Muscle layer of colon (tissue), 2 donors: ENCODE results near the gene LATS2.
A peak's percentile ranks its signal among the peaks of the same experiment; 100 is the strongest.

Experiments
- H3K27ac ChIP-seq: one replicate; pipeline ENCODE4 v1.7.0; 2013; ENCODE audit warnings: low read depth, mild to moderate bottlenecking, low read length, moderate library complexity
- H3K27me3 ChIP-seq, 2 donors: one replicate each; pipeline ENCODE4 v1.7.0; 2013; ENCODE audit warnings: low read length in 2 of 2, mild to moderate bottlenecking in 2 of 2; ENCODE audit not compliant: insufficient read depth in 2 of 2, control insufficient read depth in 1 of 2
- H3K36me3 ChIP-seq: one replicate; pipeline ENCODE4 v1.7.0; 2013; ENCODE audit warnings: mild to moderate bottlenecking, low read length; ENCODE audit not compliant: insufficient read depth
- H3K4me1 ChIP-seq: one replicate; pipeline ENCODE4 v1.7.0; 2013; ENCODE audit warnings: mild to moderate bottlenecking, low read length; ENCODE audit not compliant: insufficient read depth
- H3K4me3 ChIP-seq, 2 donors: one replicate each; pipeline ENCODE4 v1.7.0; 2013; ENCODE audit warnings: low read length in 2 of 2, low read depth in 1 of 2, mild to moderate bottlenecking in 1 of 2, moderate library complexity in 1 of 2
- H3K9ac ChIP-seq: one replicate; pipeline ENCODE4 v1.7.0; 2013; ENCODE audit warnings: low read length
- H3K9me3 ChIP-seq: one replicate; pipeline ENCODE4 v1.7.0; 2013; ENCODE audit warnings: mild to moderate bottlenecking, low read length
- donor health status: abdominal sarcoma.
- donor health status: Adenocarcinoma of cecum.

The LATS2 gene

GRCh38 chr13:21012211-21012610 lies 49.2 kb downstream of the LATS2 start:
- no peak overlapping the region for H3K4me3 ChIP-seq
- peaks cover 63% of the 10 kb centered on the region for H3K4me1 ChIP-seq
- H3K27ac ChIP-seq, result no peak overlapping the region
- H3K9me3 ChIP-seq, result no peaks in the 10 kb centered on the region
- no peaks in the 10 kb centered on the region for H3K27me3 ChIP-seq
- no peak overlapping the region for H3K9ac ChIP-seq
- no peaks in the 10 kb centered on the region for H3K36me3 ChIP-seq

GRCh38 chr13:21011378-21011777 lies 50.0 kb downstream of the LATS2 start:
- H3K9ac ChIP-seq, result no peak overlapping the region
- peaks cover 62% of the 10 kb centered on the region for H3K4me1 ChIP-seq
- H3K9me3 ChIP-seq, result no peaks in the 10 kb centered on the region
- no peaks in the 10 kb centered on the region for H3K36me3 ChIP-seq
- H3K27me3 ChIP-seq, result no peaks in the 10 kb centered on the region
- no peak overlapping the region for H3K27ac ChIP-seq
- H3K4me3 ChIP-seq, result no peak overlapping the region

GRCh38 chr13:21010621-21011020 lies 50.8 kb downstream of the LATS2 start:
- H3K9ac ChIP-seq, result no peak overlapping the region
- peaks cover 66% of the 10 kb centered on the region for H3K4me1 ChIP-seq
- H3K4me3 ChIP-seq, result no peak overlapping the region
- H3K9me3 ChIP-seq, result no peaks in the 10 kb centered on the region
- H3K27ac ChIP-seq, result no peak overlapping the region
- H3K36me3 ChIP-seq, result no peaks in the 10 kb centered on the region
- H3K27me3 ChIP-seq, result no peaks in the 10 kb centered on the region

GRCh38 chr13:21009036-21009435 lies 52.4 kb downstream of the LATS2 start:
- Histone ChIP-seq H3K4me3 (no peak overlapping the region), H3K27ac (no peak overlapping the region), H3K9ac (no peak overlapping the region), H3K36me3 (no peaks in the 10 kb centered on the region), H3K9me3 (no peaks in the 10 kb centered on the region), H3K27me3 (no peaks in the 10 kb centered on the region), H3K4me1 (peaks cover 60% of the 10 kb centered on the region)

- H3K9me3 ChIP-seq, result no peaks in the 10 kb centered on the region
- H3K4me1 ChIP-seq, result peaks cover 50% of the 10 kb centered on the region
- H3K27ac ChIP-seq, result no peak overlapping the region
- no peak overlapping the region for H3K4me3 ChIP-seq
- no peaks in the 10 kb centered on the region for H3K36me3 ChIP-seq
- no peak overlapping the region for H3K9ac ChIP-seq
- H3K27me3 ChIP-seq, result no peaks in the 10 kb centered on the region
Measured at GRCh38 chr13:21008026-21008425, 53.4 kb downstream of the LATS2 start.

GRCh38 chr13:21006141-21007005 lies 55.0 kb downstream of the LATS2 start:
- H3K9ac ChIP-seq, result no peak overlapping the region
- peak overlapping the region; percentile 13 for H3K27ac ChIP-seq
- no peaks in the 10 kb centered on the region for H3K27me3 ChIP-seq

GRCh38 chr13:21005193-21005592 lies 56.2 kb downstream of the LATS2 start:
- Histone ChIP-seq H3K27me3 (no peaks in the 10 kb centered on the region), H3K9me3 (no peaks in the 10 kb centered on the region), H3K9ac (no peak overlapping the region), H3K4me3 (no peak overlapping the region), H3K27ac (no peak overlapping the region), H3K4me1 (peaks cover 23% of the 10 kb centered on the region), H3K36me3 (no peaks in the 10 kb centered on the region)

More at GRCh38 chr13:21006141-21007005, 55.0 kb downstream of the LATS2 start:
- H3K4me3 ChIP-seq, result no peak overlapping the region
- H3K4me1 ChIP-seq, result peaks cover 33% of the 10 kb centered on the region
- H3K9me3 ChIP-seq, result no peaks in the 10 kb centered on the region
- no peaks in the 10 kb centered on the region for H3K36me3 ChIP-seq

- Histone ChIP-seq H3K27me3 (no peaks in the 10 kb centered on the region), H3K9me3 (no peaks in the 10 kb centered on the region), H3K36me3 (peaks cover 5% of the 10 kb centered on the region), H3K4me1 (peaks cover 28% of the 10 kb centered on the region), H3K9ac (no peak overlapping the region), H3K4me3 (no peak overlapping the region), H3K27ac (no peak overlapping the region)
Measured at GRCh38 chr13:21001471-21001870, 59.9 kb downstream of the LATS2 start.

GRCh38 chr13:21000647-21001046 lies 60.7 kb downstream of the LATS2 start:
- no peaks in the 10 kb centered on the region for H3K9me3 ChIP-seq

GRCh38 chr13:20998649-20999415 lies 62.6 kb downstream of the LATS2 start:
- Histone ChIP-seq H3K27me3 (no peaks in the 10 kb centered on the region), H3K9me3 (no peaks in the 10 kb centered on the region), H3K4me3 (no peak overlapping the region), H3K9ac (no peak overlapping the region), H3K27ac (no peak overlapping the region), H3K4me1 (peaks cover 16% of the 10 kb centered on the region), H3K36me3 (peaks cover 5% of the 10 kb centered on the region)

More at GRCh38 chr13:21000647-21001046, 60.7 kb downstream of the LATS2 start:
- no peak overlapping the region for H3K27ac ChIP-seq
- no peaks in the 10 kb centered on the region for H3K27me3 ChIP-seq
- peaks cover 21% of the 10 kb centered on the region for H3K4me1 ChIP-seq
- peaks cover 5% of the 10 kb centered on the region for H3K36me3 ChIP-seq
- no peak overlapping the region for H3K4me3 ChIP-seq
- H3K9ac ChIP-seq, result no peak overlapping the region

GRCh38 chr13:20997301-20998161 lies 63.9 kb downstream of the LATS2 start:
- Histone ChIP-seq H3K36me3 (peaks cover 5% of the 10 kb centered on the region), H3K27ac (no peak overlapping the region), H3K27me3 (no peaks in the 10 kb centered on the region), H3K4me1 (peaks cover 16% of the 10 kb centered on the region), H3K4me3 (no peak overlapping the region), H3K9me3 (no peaks in the 10 kb centered on the region), H3K9ac (no peak overlapping the region)
